GM12874 (cell line): ENCODE measurements around the gene CPEB4.

Experiments used
- CTCF ChIP-seq: IDR thresholded peaks from 2 replicates; pipeline ENCODE4 v1.5.1; 2011; ENCODE audit warnings: low read depth, mild to moderate bottlenecking, control low read depth, low read length, moderate library complexity; ENCODE audit not compliant: insufficient read depth

The CPEB4 gene

GRCh38 chr5:173883347-173883924 is 4.7 kb upstream of the CPEB4 start:
- TF ChIP-seq CTCF: no peak

GRCh38 chr5:173884402-173885053 is 3.6 kb upstream of the CPEB4 start:
- TF ChIP-seq CTCF: no peak

GRCh38 chr5:173885054-173885443 is 3.1 kb upstream of the CPEB4 start:
- no peak for TF ChIP-seq CTCF

- TF ChIP-seq CTCF: no peak
Measured at GRCh38 chr5:173885475-173886010, 2.6 kb upstream of the CPEB4 start.

GRCh38 chr5:173886150-173886549 is 2.0 kb upstream of the CPEB4 start:
- TF ChIP-seq CTCF: no peak

GRCh38 chr5:173888473-173889131 is 453 bp downstream of the CPEB4 start:
- no peak for TF ChIP-seq CTCF

GRCh38 chr5:173890195-173890991 is 2.2 kb downstream of the CPEB4 start:
- no peak for TF ChIP-seq CTCF
